Activated gamma-delta T cell (primary cell): Measurements from ENCODE around the gene KDSR.

ENCODE experiments used
- DNase-seq: peaks from one replicate; lab custom pipeline; 2025; lab: John Stamatoyannopoulos, UW

Gene KDSR

DNA sequence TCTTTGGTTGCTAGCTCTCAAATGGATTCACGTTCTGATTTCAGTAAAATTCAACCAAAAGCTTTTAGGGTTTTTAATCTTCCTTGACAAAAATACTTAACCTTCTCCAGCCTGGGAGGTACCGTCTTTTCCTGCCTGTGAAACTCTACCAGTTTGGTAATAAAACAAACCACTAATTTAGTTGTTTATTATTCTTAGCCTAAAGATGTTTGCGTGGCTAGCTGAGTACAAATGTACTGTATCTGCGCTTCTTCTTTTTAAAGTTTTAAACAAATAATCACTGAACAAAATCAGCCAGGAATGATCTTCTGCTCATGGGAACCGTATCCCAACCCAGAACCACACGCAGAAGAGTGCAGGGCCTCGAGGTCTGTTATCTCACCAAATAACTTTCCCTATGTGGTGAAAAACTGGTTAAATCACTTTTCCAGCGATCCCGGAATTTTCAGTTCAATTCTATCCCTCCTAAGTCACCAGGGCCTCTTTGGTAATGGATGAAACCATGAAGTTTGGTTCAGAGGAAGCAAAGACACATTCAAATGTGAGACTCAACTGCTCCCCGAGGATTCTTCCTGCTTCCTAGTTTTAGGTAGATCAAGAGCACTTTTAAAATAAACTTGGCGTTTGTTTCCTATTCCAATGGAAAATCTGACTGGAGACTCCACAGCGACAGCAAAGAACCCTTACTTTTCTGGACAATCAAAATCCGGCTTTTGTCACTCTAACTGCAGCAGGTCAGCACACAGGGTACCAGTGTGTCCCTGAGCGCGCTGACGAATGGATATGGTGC lies 83.5 kb downstream of the KDSR start:
- no peak for DNase-seq

DNA sequence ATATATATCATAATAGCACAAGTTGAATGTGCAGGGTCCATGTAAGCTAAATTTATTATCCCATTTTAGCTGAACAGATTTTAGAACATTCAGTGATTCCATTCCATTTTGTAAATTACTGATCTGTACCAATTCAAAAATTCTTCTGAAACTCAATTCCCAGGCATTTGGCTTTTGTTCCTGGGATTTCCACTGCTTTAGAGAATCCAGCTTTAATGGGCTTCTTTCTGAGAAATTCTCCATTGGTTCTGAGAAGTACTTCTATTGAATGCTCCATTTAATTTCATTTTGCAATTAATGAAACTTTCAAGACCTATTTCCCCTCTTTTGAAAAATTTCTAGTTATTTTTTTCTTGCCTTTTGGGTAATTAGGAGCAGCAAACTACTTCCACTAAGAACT lies 84.2 kb downstream of the KDSR start:
- no peak for DNase-seq
